Astrocyte (in vitro differentiated cells and primary cell): ENCODE data around the gene MDM2. TPM values are rescaled to one million over a fixed set of nuclear protein-coding genes. Genes with fewer than 3 reads are reported as not detected.

Experiments
- DNase-seq: peaks from one replicate; pipeline ENCODE4 v3.0.0-alpha.2; 2010; ENCODE audit warnings: low read depth
- FAIRE-seq: peaks from 2 replicates; lab custom pipeline; 2011; peaks lifted over from hg19 to GRCh38; lab: Jason Lieb, UNC
- H2AFZ ChIP-seq: 2 replicates; pipeline ENCODE4 v1.6.0; 2012; ENCODE audit warnings: low read depth, low read length, inconsistent platforms
- H3K27ac ChIP-seq: 2 replicates; pipeline ENCODE4 v1.5.1; 2011; ENCODE audit warnings: low read depth, low read length, inconsistent platforms
- H3K27me3 ChIP-seq: 2 replicates; pipeline ENCODE4 v1.6.0; 2011; ENCODE audit warnings: low read length, inconsistent platforms; ENCODE audit not compliant: insufficient read depth
- H3K36me3 ChIP-seq: 2 replicates; pipeline ENCODE4 v1.5.1; 2011; ENCODE audit warnings: low read length, inconsistent platforms; ENCODE audit not compliant: insufficient read depth
- H3K4me1 ChIP-seq: 2 replicates; pipeline ENCODE4 v1.5.1; 2011; ENCODE audit warnings: low read length, inconsistent platforms; ENCODE audit not compliant: insufficient read depth
- H3K4me2 ChIP-seq: 2 replicates; pipeline ENCODE4 v1.6.0; 2012; ENCODE audit warnings: low read length, inconsistent platforms
- H3K4me3 ChIP-seq: 2 replicates; pipeline ENCODE4 v1.5.1; 2011; ENCODE audit warnings: low read depth, mild to moderate bottlenecking, low read length, inconsistent platforms; ENCODE audit not compliant: insufficient read depth
- H3K79me2 ChIP-seq: 2 replicates; pipeline ENCODE4 v1.6.0; 2012; ENCODE audit warnings: mild to moderate bottlenecking, low read length, inconsistent platforms; ENCODE audit not compliant: insufficient read depth
- H3K9ac ChIP-seq: 2 replicates; pipeline ENCODE4 v1.6.0; 2012; ENCODE audit warnings: mild to moderate bottlenecking, low read length, inconsistent platforms
- H3K9me3 ChIP-seq: 2 replicates; pipeline ENCODE4 v1.5.1; 2012; ENCODE audit warnings: low read depth, mild to moderate bottlenecking, low read length, inconsistent platforms; ENCODE audit not compliant: insufficient read depth
- H4K20me1 ChIP-seq: 2 replicates; pipeline ENCODE4 v1.6.0; 2012; ENCODE audit warnings: low read length, inconsistent platforms; ENCODE audit not compliant: insufficient read depth
- H3K27ac Mint-ChIP-seq: one replicate; pipeline ENCODE4 v1.8.0; 2021; ENCODE audit warnings: mild to moderate bottlenecking, mixed read lengths; ENCODE audit not compliant: unreplicated experiment
- H3K27me3 Mint-ChIP-seq: one replicate; pipeline ENCODE4 v1.8.0; 2021; ENCODE audit warnings: low read depth, mixed read lengths; ENCODE audit not compliant: unreplicated experiment
- H3K36me3 Mint-ChIP-seq: one replicate; pipeline ENCODE4 v1.8.0; 2021; ENCODE audit warnings: low read depth, mixed read lengths; ENCODE audit not compliant: unreplicated experiment
- H3K4me1 Mint-ChIP-seq: one replicate; pipeline ENCODE4 v1.8.0; 2021; ENCODE audit warnings: low read depth, mixed read lengths; ENCODE audit not compliant: unreplicated experiment
- H3K4me3 Mint-ChIP-seq: one replicate; pipeline ENCODE4 v1.8.0; 2021; ENCODE audit warnings: mild to moderate bottlenecking, moderate library complexity, mixed read lengths; ENCODE audit not compliant: unreplicated experiment
- H3K9me3 Mint-ChIP-seq: one replicate; pipeline ENCODE4 v1.8.0; 2021; ENCODE audit warnings: mild to moderate bottlenecking, mixed read lengths; ENCODE audit not compliant: unreplicated experiment
- EZH2 ChIP-seq: IDR thresholded peaks from 2 replicates; pipeline ENCODE4 v1.6.1; 2012; ENCODE audit warnings: mild to moderate bottlenecking, low read length, inconsistent platforms; ENCODE audit not compliant: insufficient read depth
- total RNA-seq: library from RNA; stranded (reverse); gene quantifications from 2 replicates; pipeline ENCODE4 v1.2.1, GENCODE V29; 2021
- TF ChIP-seq, protein P1 (sequence below): IDR thresholded peaks from 2 replicates; pipeline ENCODE4 v1.5.1; 2011; ENCODE audit warnings: low read depth, mild to moderate bottlenecking, inconsistent platforms, low read length, moderate library complexity; ENCODE audit not compliant: insufficient read depth

MDM2 gene
- total RNA-seq, 1 donor from 2014 or later: 828 TPM

DNA sequence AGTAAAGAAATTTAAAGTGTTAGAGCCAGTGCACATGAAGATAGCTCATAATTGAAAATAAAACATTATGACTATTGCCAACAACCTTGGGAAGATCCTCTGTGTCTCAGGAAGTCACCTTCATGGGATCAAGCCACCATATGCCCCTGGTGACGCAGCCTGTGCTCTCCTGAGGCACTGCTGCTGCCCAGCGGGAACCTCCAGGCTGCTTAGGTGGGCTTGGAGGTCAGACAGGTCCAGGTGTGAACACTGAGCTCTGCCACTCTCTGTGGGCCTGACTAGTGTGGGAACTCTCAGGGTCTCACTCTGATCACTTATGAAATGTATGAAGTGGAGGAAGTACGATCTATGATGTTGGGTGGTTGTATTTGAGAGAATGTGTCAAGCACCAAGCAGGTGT, 45.3 kb upstream of the MDM2 start:
- TF ChIP-seq, protein P1, sequence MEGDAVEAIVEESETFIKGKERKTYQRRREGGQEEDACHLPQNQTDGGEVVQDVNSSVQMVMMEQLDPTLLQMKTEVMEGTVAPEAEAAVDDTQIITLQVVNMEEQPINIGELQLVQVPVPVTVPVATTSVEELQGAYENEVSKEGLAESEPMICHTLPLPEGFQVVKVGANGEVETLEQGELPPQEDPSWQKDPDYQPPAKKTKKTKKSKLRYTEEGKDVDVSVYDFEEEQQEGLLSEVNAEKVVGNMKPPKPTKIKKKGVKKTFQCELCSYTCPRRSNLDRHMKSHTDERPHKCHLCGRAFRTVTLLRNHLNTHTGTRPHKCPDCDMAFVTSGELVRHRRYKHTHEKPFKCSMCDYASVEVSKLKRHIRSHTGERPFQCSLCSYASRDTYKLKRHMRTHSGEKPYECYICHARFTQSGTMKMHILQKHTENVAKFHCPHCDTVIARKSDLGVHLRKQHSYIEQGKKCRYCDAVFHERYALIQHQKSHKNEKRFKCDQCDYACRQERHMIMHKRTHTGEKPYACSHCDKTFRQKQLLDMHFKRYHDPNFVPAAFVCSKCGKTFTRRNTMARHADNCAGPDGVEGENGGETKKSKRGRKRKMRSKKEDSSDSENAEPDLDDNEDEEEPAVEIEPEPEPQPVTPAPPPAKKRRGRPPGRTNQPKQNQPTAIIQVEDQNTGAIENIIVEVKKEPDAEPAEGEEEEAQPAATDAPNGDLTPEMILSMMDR: no peak
- TF ChIP-seq EZH2: no peak
- no peak overlapping the region for H2AFZ ChIP-seq
- DNase-seq (no peak), FAIRE-seq (no peak)
- H3K27me3 Mint-ChIP-seq: no peaks in the 10 kb centered on the region
- H3K27ac Mint-ChIP-seq: no peak overlapping the region
- H3K79me2 ChIP-seq: no peaks in the 10 kb centered on the region
- H3K27ac ChIP-seq: no peak overlapping the region
- H3K27me3 ChIP-seq: no peaks in the 10 kb centered on the region
- no peak overlapping the region for H3K4me3 ChIP-seq
- H3K36me3 ChIP-seq: peaks cover 22% of the 10 kb centered on the region
- no peaks in the 10 kb centered on the region for H4K20me1 ChIP-seq
- H3K9me3 ChIP-seq: no peaks in the 10 kb centered on the region
- no peak overlapping the region for H3K4me3 Mint-ChIP-seq
- H3K4me1 Mint-ChIP-seq: no peaks in the 10 kb centered on the region
- H3K9me3 Mint-ChIP-seq: no peaks in the 10 kb centered on the region
- H3K4me1 ChIP-seq: no peaks in the 10 kb centered on the region
- H3K36me3 Mint-ChIP-seq: peaks cover 15% of the 10 kb centered on the region
- no peak overlapping the region for H3K9ac ChIP-seq
- H3K4me2 ChIP-seq: no peak overlapping the region

DNA sequence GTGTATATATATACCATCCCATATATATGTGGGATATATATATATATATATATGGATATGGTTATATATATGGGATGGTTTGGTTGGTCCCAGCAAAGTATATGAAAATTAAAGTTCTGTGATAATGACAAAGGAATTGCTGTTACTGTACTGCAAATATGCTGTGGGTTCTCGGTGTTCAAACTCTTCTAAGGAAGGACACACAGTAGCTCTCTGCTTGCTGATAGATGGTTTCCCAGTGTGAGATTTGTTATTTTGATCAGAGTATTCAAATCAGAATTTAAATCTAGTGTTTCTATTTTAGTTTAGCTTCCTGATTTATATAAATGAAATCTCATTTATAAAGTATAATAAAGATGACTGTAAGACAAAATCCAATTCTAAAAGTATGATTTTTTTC, 42.3 kb upstream of the MDM2 start:
- no peaks in the 10 kb centered on the region for H3K9me3 Mint-ChIP-seq
- Histone ChIP-seq H3K4me2 (no peak overlapping the region), H3K4me1 (no peaks in the 10 kb centered on the region), H3K36me3 (peaks cover 10% of the 10 kb centered on the region), H3K27ac (no peak overlapping the region), H3K9me3 (no peaks in the 10 kb centered on the region), H4K20me1 (no peaks in the 10 kb centered on the region), H3K79me2 (no peaks in the 10 kb centered on the region), H3K27me3 (no peaks in the 10 kb centered on the region), H3K4me3 (no peak overlapping the region), H2AFZ (no peak overlapping the region), H3K9ac (no peak overlapping the region)
- H3K27ac Mint-ChIP-seq: no peak overlapping the region
- TF ChIP-seq, protein P1: no peak
- FAIRE-seq: no peak
- no peak for DNase-seq
- H3K4me3 Mint-ChIP-seq: no peak overlapping the region
- H3K36me3 Mint-ChIP-seq: peaks cover 15% of the 10 kb centered on the region
- H3K27me3 Mint-ChIP-seq: no peaks in the 10 kb centered on the region
- no peaks in the 10 kb centered on the region for H3K4me1 Mint-ChIP-seq

DNA sequence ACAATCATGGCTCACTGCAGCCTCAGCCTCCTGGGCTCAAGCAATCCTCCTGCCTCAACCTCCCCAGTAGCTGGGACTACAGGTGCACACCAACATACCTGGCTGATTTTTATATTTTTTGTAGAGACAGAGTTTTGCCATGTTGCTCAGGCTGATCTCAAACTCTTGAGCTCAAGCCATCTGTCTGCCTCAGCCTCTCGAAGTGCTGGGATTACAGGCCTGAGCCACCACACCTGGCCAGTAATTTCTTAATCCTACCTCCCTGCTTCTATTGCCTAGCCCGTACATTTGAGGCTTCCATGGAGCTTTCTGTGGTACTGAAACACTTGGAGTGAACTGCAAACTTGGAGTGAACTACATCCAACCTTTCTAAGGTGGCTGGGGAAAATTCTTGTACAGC, 41.3 kb upstream of the MDM2 start:
- Histone ChIP-seq H3K9me3 (no peaks in the 10 kb centered on the region), H4K20me1 (no peaks in the 10 kb centered on the region), H3K36me3 (peaks cover 5% of the 10 kb centered on the region), H2AFZ (no peak overlapping the region), H3K4me3 (no peak overlapping the region), H3K9ac (no peak overlapping the region), H3K4me2 (no peak overlapping the region), H3K27ac (no peak overlapping the region), H3K4me1 (no peaks in the 10 kb centered on the region), H3K27me3 (no peaks in the 10 kb centered on the region), H3K79me2 (no peaks in the 10 kb centered on the region)
- no peak for FAIRE-seq
- Mint-ChIP-seq H3K4me1 (no peaks in the 10 kb centered on the region), H3K27me3 (no peaks in the 10 kb centered on the region), H3K4me3 (no peak overlapping the region), H3K27ac (no peak overlapping the region), H3K36me3 (peaks cover 9% of the 10 kb centered on the region), H3K9me3 (no peaks in the 10 kb centered on the region)
- no peak for DNase-seq
- TF ChIP-seq, protein P1: no peak
- TF ChIP-seq EZH2: no peak
